GM19023 (cell line): Measurements from ENCODE around the gene MRPL44.

Source experiments
- ATAC-seq: cut with Tn5 transposase; IDR thresholded peaks from one replicate; pipeline ENCODE4 v1.9.1; 2021; ENCODE audit warnings: mild to moderate bottlenecking, moderate library complexity; ENCODE audit not compliant: unreplicated experiment

The MRPL44 gene

GRCh38 chr2:223957092-223957851, at the start of gene MRPL44:
Gene MRPL44, plus strand, starts transcription at chr2:223957463. Its CDS starts 10 bp downstream, at chr2:223957473.
- peak; percentile 91 for ATAC-seq

- ATAC-seq = no peak
These were observed 48.8 kb upstream of the MRPL44 start for GRCh38 chr2:223908304-223908998.

GRCh38 chr2:223909001-223909741, 48.1 kb upstream of the MRPL44 start:
- no peak for ATAC-seq

- ATAC-seq = no peak
These were observed 42.9 kb upstream of the MRPL44 start for GRCh38 chr2:223914324-223914723.

GRCh38 chr2:223915071-223915470, 42.2 kb upstream of the MRPL44 start:
- no peak for ATAC-seq

- no peak for ATAC-seq
These were observed 40.9 kb upstream of the MRPL44 start for GRCh38 chr2:223916181-223916920.

- ATAC-seq = no peak
These were observed 38.6 kb upstream of the MRPL44 start for GRCh38 chr2:223918671-223919134.

- no peak for ATAC-seq
These were observed 37.2 kb upstream of the MRPL44 start for GRCh38 chr2:223920109-223920508.

- ATAC-seq = no peak
These were observed 36.1 kb upstream of the MRPL44 start for GRCh38 chr2:223921204-223921603.

GRCh38 chr2:223922308-223922707, 35.0 kb upstream of the MRPL44 start:
- no peak for ATAC-seq

GRCh38 chr2:223923976-223924375, 33.3 kb upstream of the MRPL44 start:
- no peak for ATAC-seq

GRCh38 chr2:223925106-223925505, 32.2 kb upstream of the MRPL44 start:
- no peak for ATAC-seq

GRCh38 chr2:223928113-223929006, 28.9 kb upstream of the MRPL44 start:
- no peak for ATAC-seq

GRCh38 chr2:223929571-223930102, 27.6 kb upstream of the MRPL44 start:
- ATAC-seq = no peak

- no peak for ATAC-seq
These were observed 26.9 kb upstream of the MRPL44 start for GRCh38 chr2:223930103-223930976.

GRCh38 chr2:223932816-223933800, 24.2 kb upstream of the MRPL44 start:
- ATAC-seq = no peak

- no peak for ATAC-seq
These were observed 22.4 kb upstream of the MRPL44 start for GRCh38 chr2:223934870-223935269.
